A673 (cell line): ENCODE data around the gene EED. TPM values are rescaled to one million over a fixed set of nuclear protein-coding genes. Genes with fewer than 3 reads are reported as not detected.
A peak's percentile ranks its signal among the peaks of the same experiment; 100 is the strongest.

Experiments
- BruUV-seq: library from RNA; stranded (reverse); fragments of 400-500 nt; replicated peaks from 2 replicates; lab custom pipeline; 2021; lab: Mats Ljungman, UMichigan
- CTCF ChIA-PET: fragments of 300-600 bp; sonication (Branson Sonifier 250); formaldehyde crosslinking; loops from one replicate; lab custom pipeline; 2022; ENCODE audit warnings: antibody characterized with exemption; lab: Charles Lee
- POLR2A ChIA-PET: fragments of 300-600 bp; sonication (Branson Sonifier 250); formaldehyde crosslinking; loops from one replicate; lab custom pipeline; 2022; ENCODE audit warnings: antibody characterized with exemption; ENCODE audit not compliant: low non-redundant PET; lab: Charles Lee
- DNase-seq: peaks from one replicate; pipeline ENCODE4 v3.0.0-alpha.2; 2015; ENCODE audit warnings: low spot score
- H3K27ac ChIP-seq: fragments of 200-600 bp; sonication (generic); 2 replicates; pipeline ENCODE4 v1.5.1; 2016; ENCODE audit warnings: mixed run types, low read depth, mild to moderate bottlenecking, mixed read lengths, antibody characterized with exemption, low read length; ENCODE audit not compliant: poor library complexity, severe bottlenecking
- H3K27me3 ChIP-seq: fragments of 200-600 bp; sonication (generic); replicated peaks from 2 replicates; pipeline ENCODE4 v1.6.1; 2017; ENCODE audit warnings: mixed run types, low read depth, mild to moderate bottlenecking, mixed read lengths, antibody characterized with exemption, low read length; ENCODE audit not compliant: insufficient read depth, poor library complexity
- H3K36me3 ChIP-seq: fragments of 200-600 bp; sonication (generic); 2 replicates; pipeline ENCODE4 v1.6.1; 2016; ENCODE audit warnings: mixed run types, mild to moderate bottlenecking, mixed read lengths, antibody characterized with exemption, low read length; ENCODE audit not compliant: insufficient read depth, poor library complexity, severe bottlenecking
- H3K4me1 ChIP-seq: fragments of 200-600 bp; sonication (generic); 2 replicates; pipeline ENCODE4 v1.6.1; 2017; ENCODE audit warnings: mixed run types, mild to moderate bottlenecking, mixed read lengths, antibody characterized with exemption, low read length; ENCODE audit not compliant: insufficient read depth, poor library complexity, severe bottlenecking
- H3K4me3 ChIP-seq: fragments of 200-600 bp; sonication (generic); 2 replicates; pipeline ENCODE4 v1.5.1; 2016; ENCODE audit warnings: low read depth, mixed run types, mild to moderate bottlenecking, mixed read lengths, low read length; ENCODE audit not compliant: poor library complexity, severe bottlenecking
- H3K9me3 ChIP-seq: fragments of 200-600 bp; sonication (generic); 2 replicates; pipeline ENCODE4 v1.6.1; 2016; ENCODE audit warnings: mixed run types, low read depth, mild to moderate bottlenecking, mixed read lengths, antibody characterized with exemption, low read length; ENCODE audit not compliant: poor library complexity, severe bottlenecking
- EZH2 ChIP-seq: fragments of 200-600 bp; sonication (generic); IDR thresholded peaks from 2 replicates; pipeline ENCODE4 v1.6.1; 2017; ENCODE audit warnings: borderline replicate concordance, low read depth, mild to moderate bottlenecking, mixed read lengths, antibody characterized with exemption, low read length; ENCODE audit not compliant: poor library complexity, severe bottlenecking
- intact Hi-C: fragments of 100-400 bp; cut with micrococcal nuclease; formaldehyde crosslinking; loops from one replicate; pipeline ENCODE4 v1.10.0; 2022; ENCODE audit not compliant: unreplicated experiment
- total RNA-seq: library from RNA; stranded (reverse); gene quantifications from 2 replicates; pipeline ENCODE4 v1.2.3, GENCODE V29; 2021
- TF ChIP-seq, protein P1 (sequence below): fragments of 300-800, 200-600 bp; sonication (generic); conservative IDR thresholded peaks from 2 replicates; pipeline ENCODE4 v1.5.1; 2017; ENCODE audit warnings: low read depth, mild to moderate bottlenecking, antibody characterized with exemption, low read length, moderate library complexity, mixed read lengths

Gene EED
- total RNA-seq, 1 experiment from 2014 or later, result 43.4 TPM

DNA sequence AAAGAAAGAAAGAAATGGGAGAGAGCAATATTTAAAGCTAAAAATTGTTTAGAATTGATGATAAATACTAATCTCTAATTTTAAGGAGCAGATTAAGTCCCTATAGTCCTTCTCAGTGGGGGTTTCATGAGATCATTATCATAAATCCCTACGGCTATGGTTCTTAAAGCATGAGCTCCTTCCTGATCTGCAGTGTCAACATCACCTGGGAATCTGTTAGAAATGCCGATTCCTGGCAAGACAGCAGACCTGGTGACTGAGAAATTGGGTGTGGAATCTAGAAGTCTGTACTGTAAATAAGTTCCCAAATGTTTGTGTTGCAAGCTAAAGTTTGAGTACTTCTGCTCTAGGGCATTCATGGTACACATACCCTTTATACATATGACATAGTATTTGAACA lies 70.1 kb downstream of the EED start:
- intact Hi-C loops, result no loop called here
- ChIA-PET CTCF (interaction anchor here (0.9 kb wide), 1 partner anchor 46 kb away, joined by 3 read pairs; no protein-coding TSS in a partner anchor), POLR2A (interaction anchor here (0.6 kb wide), 1 partner anchor 17 kb away, joined by 3 read pairs; no protein-coding TSS in a partner anchor)

More for the DNA sequence above, 70.1 kb downstream of the EED start:
- H3K27me3 ChIP-seq, result no peaks in the 10 kb centered on the region
- TF ChIP-seq, protein P1, sequence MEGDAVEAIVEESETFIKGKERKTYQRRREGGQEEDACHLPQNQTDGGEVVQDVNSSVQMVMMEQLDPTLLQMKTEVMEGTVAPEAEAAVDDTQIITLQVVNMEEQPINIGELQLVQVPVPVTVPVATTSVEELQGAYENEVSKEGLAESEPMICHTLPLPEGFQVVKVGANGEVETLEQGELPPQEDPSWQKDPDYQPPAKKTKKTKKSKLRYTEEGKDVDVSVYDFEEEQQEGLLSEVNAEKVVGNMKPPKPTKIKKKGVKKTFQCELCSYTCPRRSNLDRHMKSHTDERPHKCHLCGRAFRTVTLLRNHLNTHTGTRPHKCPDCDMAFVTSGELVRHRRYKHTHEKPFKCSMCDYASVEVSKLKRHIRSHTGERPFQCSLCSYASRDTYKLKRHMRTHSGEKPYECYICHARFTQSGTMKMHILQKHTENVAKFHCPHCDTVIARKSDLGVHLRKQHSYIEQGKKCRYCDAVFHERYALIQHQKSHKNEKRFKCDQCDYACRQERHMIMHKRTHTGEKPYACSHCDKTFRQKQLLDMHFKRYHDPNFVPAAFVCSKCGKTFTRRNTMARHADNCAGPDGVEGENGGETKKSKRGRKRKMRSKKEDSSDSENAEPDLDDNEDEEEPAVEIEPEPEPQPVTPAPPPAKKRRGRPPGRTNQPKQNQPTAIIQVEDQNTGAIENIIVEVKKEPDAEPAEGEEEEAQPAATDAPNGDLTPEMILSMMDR, result no peak
- TF ChIP-seq EZH2, result no peak
- no peak overlapping the region for H3K4me3 ChIP-seq
- DNase-seq, result peak; percentile 21
- H3K36me3 ChIP-seq, result peaks cover 7% of the 10 kb centered on the region
- H3K4me1 ChIP-seq, result no peaks in the 10 kb centered on the region
- BruUV-seq, result no TSS peak
- H3K27ac ChIP-seq, result no peak overlapping the region
- H3K9me3 ChIP-seq, result no peaks in the 10 kb centered on the region

Other genes starting within 250 kb of the EED start
- 168 and 174 TPM in 2 replicates for gene PICALM, start 175.7 kb upstream of the EED start, total RNA-seq
- 55.1 and 58.7 TPM in 2 replicates for gene HIKESHI, start 57.5 kb downstream of the EED start, total RNA-seq
- 0.98 and 1.1 TPM in 2 replicates for gene CCDC81, start 130.1 kb downstream of the EED start, total RNA-seq